GM12878 (cell line): ENCODE data around the gene EFCAB13. TPM values are rescaled to one million over a fixed set of nuclear protein-coding genes. Genes with fewer than 3 reads are reported as not detected.

Experiments
- ATAC-seq: fragments of 200-7000 bp; cut with Tn5 transposase; 3 replicates; pipeline ENCODE4 v1.9.1; 2020; ENCODE audit warnings: mild to moderate bottlenecking, moderate library complexity
- BruUV-seq: library from RNA; stranded (reverse); fragments of 400-500 nt; replicated peaks from 2 replicates; lab custom pipeline; 2021; lab: Mats Ljungman, UMichigan
- CTCF ChIA-PET: fragments of 300-600 bp; sonication (Branson Sonifier 250); formaldehyde crosslinking; extraction: SDS; loops from one replicate; lab custom pipeline; 2021; ENCODE audit warnings: inconsistent platforms; lab: Yijun Ruan, JAX
- POLR2A ChIA-PET: fragments of 350-600 bp; formaldehyde crosslinking; extraction: SDS; loops from one replicate; lab custom pipeline; 2021; ENCODE audit warnings: inconsistent platforms; lab: Charles Lee
- RAD21 ChIA-PET: fragments of 300-600 bp; sonication (Branson Sonifier 250); formaldehyde crosslinking; loops from one replicate; lab custom pipeline; 2023; ENCODE audit warnings: antibody characterized with exemption; ENCODE audit not compliant: unreplicated experiment; lab: Charles Lee
- SMC1A ChIA-PET: fragments of 300-600 bp; sonication (Branson Sonifier 250); formaldehyde crosslinking; loops from one replicate; lab custom pipeline; 2023; ENCODE audit not compliant: unreplicated experiment, uncharacterized antibody; lab: Charles Lee
- DNase-seq: peaks from one replicate; pipeline ENCODE4 v3.0.0-alpha.2; 2011; ENCODE audit warnings: low read depth, low spot score
- FAIRE-seq: peaks from 3 replicates; lab custom pipeline; 2011; peaks lifted over from hg19 to GRCh38; lab: Jason Lieb, UNC
- H2AFZ ChIP-seq: 2 replicates; pipeline ENCODE4 v1.6.0; 2011; ENCODE audit warnings: low read depth, low read length, control low read depth; ENCODE audit not compliant: control insufficient read depth
- H3K27ac ChIP-seq: 2 replicates; pipeline ENCODE4 v1.5.1; 2011; ENCODE audit warnings: control low read depth; ENCODE audit not compliant: control insufficient read depth, insufficient read depth
- H3K27me3 ChIP-seq, 2 experiments: replicated peaks in 1 of 2; 2 replicates each; pipeline versions ENCODE4 v1.6.0 to v1.6.1; 2011; ENCODE audit warnings: low read length in 1 of 2; ENCODE audit not compliant: control insufficient read depth in 2 of 2, insufficient read depth in 2 of 2
- H3K36me3 ChIP-seq, 2 experiments: 2 replicates each; pipeline ENCODE4 v1.5.1; 2011; ENCODE audit warnings: low read length in 1 of 2; ENCODE audit not compliant: control insufficient read depth in 2 of 2, insufficient read depth in 2 of 2
- H3K4me1 ChIP-seq: 2 replicates; pipeline ENCODE4 v1.6.1; 2011; ENCODE audit warnings: mild to moderate bottlenecking, low read length, moderate library complexity, mixed read lengths; ENCODE audit not compliant: control insufficient read depth, insufficient read depth
- H3K4me2 ChIP-seq: 2 replicates; pipeline ENCODE4 v1.6.0; 2011; ENCODE audit warnings: control low read depth; ENCODE audit not compliant: control insufficient read depth, insufficient read depth
- H3K4me3 ChIP-seq: fragments of 200-600 bp; sonication (generic); 2 replicates; pipeline ENCODE4 v1.5.1; 2016
- H3K79me2 ChIP-seq: 2 replicates; pipeline ENCODE4 v1.6.0; 2011; ENCODE audit warnings: low read length; ENCODE audit not compliant: control insufficient read depth, insufficient read depth
- H3K9ac ChIP-seq: 2 replicates; pipeline ENCODE4 v1.8.0; 2011; ENCODE audit warnings: low read length, control low read depth, mixed read lengths; ENCODE audit not compliant: control insufficient read depth, insufficient read depth
- H3K9me3 ChIP-seq: replicated peaks from 3 replicates; pipeline ENCODE4 v1.5.1; 2011; ENCODE audit warnings: mild to moderate bottlenecking, low read length; ENCODE audit not compliant: control insufficient read depth, insufficient read depth
- H4K20me1 ChIP-seq: 2 replicates; pipeline ENCODE4 v1.6.0; 2011; ENCODE audit not compliant: control insufficient read depth, insufficient read depth
- CREB1 ChIP-seq: IDR thresholded peaks from 2 replicates; pipeline ENCODE4 v1.6.1; 2012; ENCODE audit warnings: low read depth, mild to moderate bottlenecking, inconsistent platforms
- CREM ChIP-seq: IDR thresholded peaks from 2 replicates; pipeline ENCODE4 v1.6.1; 2014; ENCODE audit warnings: antibody characterized with exemption, low read depth
- HDAC2 ChIP-seq: fragments of 200-600 bp; sonication (generic); IDR thresholded peaks from 2 replicates; pipeline ENCODE4 v1.6.1; 2017
- IRF4 ChIP-seq: IDR thresholded peaks from 2 replicates; pipeline ENCODE4 v1.6.1; 2011; ENCODE audit warnings: low read depth, low read length
- SREBF1 ChIP-seq: IDR thresholded peaks from 2 replicates; pipeline ENCODE4 v1.6.1; 2012; ENCODE audit warnings: mild to moderate bottlenecking, low read length
- ZNF622 ChIP-seq: fragments of 450-650 bp; IDR thresholded peaks from 2 replicates; pipeline ENCODE4 v1.6.1; 2017; ENCODE audit warnings: mild to moderate bottlenecking, inconsistent platforms
- WGBS: methylation state at CpG from one replicate; pipeline ENCODE4 v1.1.6; 2016; ENCODE audit warnings: low lambda C conversion rate; ENCODE audit not compliant: insufficient replicate concordance, insufficient coverage; ENCODE audit errors: missing lambda C conversion rate; 5-methylcytosine and 5-hydroxymethylcytosine counted together
- in situ Hi-C: fragments of 300-500 bp; cut with MboI; formaldehyde crosslinking; loops from 9 replicates; pipeline ENCODE4 v1.14.3; 2018; ENCODE audit warnings: mixed read lengths
- intact Hi-C: fragments of 100-400 bp; cut with micrococcal nuclease; formaldehyde crosslinking; loops from one replicate; pipeline ENCODE4 v1.14.2; 2022; ENCODE audit not compliant: unreplicated experiment
- polyA plus RNA-seq, 11 experiments: library from polyadenylated mRNA; depleted of rRNA in 4 of 11; unstranded in 6 of 11; stranded (reverse) in 5 of 11; fragments of >200 nt; fragmentation: Nextera tagmentation in 4 of 11; fragmentation: Illumina TruSeq in 1 of 11; extraction: Ambion mirVana in 4 of 11; extraction: Trizol in 1 of 11; gene quantifications; 1 replicate in 1 of 11; 2 replicates in 10 of 11; pipeline versions ENCODE4 v1.2.1 to v1.2.3, GENCODE V29; 2011 to 2016; ENCODE audit warnings: inconsistent platforms in 2 of 11, missing spikeins in 2 of 11, low read depth in 1 of 11
- total RNA-seq, 4 experiments: library from RNA; depleted of rRNA in 3 of 4; stranded (reverse); fragments of >200 nt in 3 of 4; fragmentation: Illumina TruSeq in 1 of 4; extraction: Trizol in 1 of 4; gene quantifications; 2 replicates each; pipeline versions ENCODE4 v1.2.1 to v1.2.3, GENCODE V29; 2013 to 2021
- TF ChIP-seq, protein P1 (sequence below): IDR thresholded peaks from 2 replicates; pipeline ENCODE4 v1.6.1; 2012; ENCODE audit warnings: low read depth, low read length, improper control_type of control experiment

The EFCAB13 gene
- total and polyA plus RNA-seq, 10 of the 15 experiments (the other 5 are each of a cell fraction or from before 2014, with no cell fraction given): 0.90 to 8.7 (median 5.0) TPM

DNA sequence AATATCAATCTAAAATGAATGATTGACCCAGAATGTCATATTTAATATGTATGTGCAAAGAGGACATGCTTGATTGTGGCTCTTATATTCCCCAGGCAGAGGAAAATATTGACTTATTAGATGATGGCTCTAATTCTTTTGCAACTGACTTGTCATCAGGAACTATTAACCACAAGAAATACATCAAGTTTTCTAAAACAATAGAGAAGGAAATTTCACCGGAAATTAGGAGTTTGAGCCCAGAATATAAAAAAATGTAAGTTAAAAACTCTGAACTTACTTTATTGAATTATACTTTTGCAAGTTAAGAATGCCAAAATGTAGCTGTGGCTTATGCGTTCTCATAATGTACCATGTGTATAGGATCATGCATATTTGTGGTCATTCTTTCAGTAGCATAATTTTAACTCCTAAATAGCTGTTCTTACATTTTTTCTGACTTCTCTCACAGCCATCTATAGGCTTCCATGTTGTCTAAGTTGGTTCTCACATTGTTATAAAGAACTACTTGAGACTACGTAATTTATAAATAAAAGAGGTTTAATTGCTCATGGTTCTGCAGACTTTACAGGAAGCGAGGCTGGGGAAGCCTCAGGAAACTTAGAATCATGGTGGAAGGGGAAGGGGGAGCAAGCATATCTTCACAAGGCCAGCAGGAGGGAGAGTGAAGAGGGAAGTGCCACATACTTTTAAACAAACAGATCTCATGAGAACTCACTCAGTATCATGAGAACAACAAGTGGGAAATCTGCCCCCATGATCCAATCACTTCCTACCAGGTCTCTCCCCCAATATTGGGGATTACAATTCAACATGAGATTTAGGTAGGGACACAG is 11.6 kb downstream of the EFCAB13 start:
- POLR2A ChIA-PET: no interaction called here
- no peak for FAIRE-seq
- SMC1A ChIA-PET: interaction anchor here (1.9 kb wide), 1 partner anchor 101 kb away, joined by 4 read pairs; no protein-coding TSS in a partner anchor
- CTCF ChIA-PET: interaction anchor here (0.6 to 2.4 kb wide), 2 partner anchors 20 to 280 kb away, joined by 3 to 7 read pairs; no protein-coding TSS in a partner anchor
- Histone ChIP-seq H3K27me3 (no peaks in the 10 kb centered on the region), H3K9me3 (no peaks in the 10 kb centered on the region), H3K79me2 (no peaks in the 10 kb centered on the region), H3K27ac (no peak overlapping the region), H3K4me1 (no peaks in the 10 kb centered on the region), H4K20me1 (no peaks in the 10 kb centered on the region), H3K36me3 (no peaks in the 10 kb centered on the region), H3K4me2 (no peak overlapping the region), H2AFZ (no peak overlapping the region), H3K4me3 (no peak overlapping the region), H3K9ac (no peak overlapping the region)
- TF ChIP-seq CREB1 (no peak), SREBF1 (no peak), IRF4 (no peak), ZNF622 (no peak), HDAC2 (no peak), CREM (no peak)
- TF ChIP-seq, protein P1, sequence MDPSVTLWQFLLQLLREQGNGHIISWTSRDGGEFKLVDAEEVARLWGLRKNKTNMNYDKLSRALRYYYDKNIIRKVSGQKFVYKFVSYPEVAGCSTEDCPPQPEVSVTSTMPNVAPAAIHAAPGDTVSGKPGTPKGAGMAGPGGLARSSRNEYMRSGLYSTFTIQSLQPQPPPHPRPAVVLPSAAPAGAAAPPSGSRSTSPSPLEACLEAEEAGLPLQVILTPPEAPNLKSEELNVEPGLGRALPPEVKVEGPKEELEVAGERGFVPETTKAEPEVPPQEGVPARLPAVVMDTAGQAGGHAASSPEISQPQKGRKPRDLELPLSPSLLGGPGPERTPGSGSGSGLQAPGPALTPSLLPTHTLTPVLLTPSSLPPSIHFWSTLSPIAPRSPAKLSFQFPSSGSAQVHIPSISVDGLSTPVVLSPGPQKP: no peak
- WGBS: 82% methylated on average over 4 of the region's 4 CpGs
- no peak for DNase-seq
- in situ Hi-C loops (no loop called here), intact Hi-C loops (no loop called here)
- RAD21 ChIA-PET: no interaction called here
- no TSS peak for BruUV-seq
- no peak for ATAC-seq
